Left ventricle myocardium inferior (tissue), 1 donor: ENCODE data around the gene MT3. TPM values are rescaled to one million over a fixed set of nuclear protein-coding genes. Genes with fewer than 3 reads are reported as not detected.
A peak's percentile ranks its signal among the peaks of the same experiment; 100 is the strongest.
"Not testable (repeated sequence)": the region's sequence is repeated elsewhere in the genome, so short reads cannot be mapped to it uniquely, and the experiment has no call there.

Experiments used
- DNase-seq: peaks from one replicate; pipeline ENCODE4 v3.0.0-alpha.2; 2020
- H3K27ac ChIP-seq: fragments of 200-600 bp; replicated peaks from 2 replicates; pipeline ENCODE4 v1.8.0; 2021
- H3K27me3 ChIP-seq: fragments of 200-600 bp; 2 replicates; pipeline ENCODE4 v1.8.0; 2021; ENCODE audit warnings: low read depth
- H3K36me3 ChIP-seq: fragments of 200-600 bp; 2 replicates; pipeline ENCODE4 v1.8.0; 2021
- H3K4me1 ChIP-seq: fragments of 200-600 bp; 2 replicates; pipeline ENCODE4 v1.8.0; 2021
- H3K4me3 ChIP-seq: fragments of 200-600 bp; 2 replicates; pipeline ENCODE4 v1.8.0; 2021; ENCODE audit warnings: mild to moderate bottlenecking, moderate library complexity
- H3K9me3 ChIP-seq: fragments of 200-600 bp; replicated peaks from 2 replicates; pipeline ENCODE4 v1.8.0; 2021
- CTCF ChIP-seq: fragments of 200-600 bp; IDR thresholded peaks from 2 replicates; pipeline ENCODE4 v1.8.0; 2021; ENCODE audit warnings: antibody characterized with exemption, mild to moderate bottlenecking, borderline replicate concordance
- intact Hi-C: fragments of 100-400 bp; cut with micrococcal nuclease; formaldehyde crosslinking; loops from one replicate; pipeline ENCODE4 v1.11.0; 2022
- total RNA-seq: library from RNA; stranded (reverse); fragmentation: NEBNext Ultra II Directional; extraction: Animal tissue kit (Norgen Biotek cat#: 25700); gene quantifications from one replicate; pipeline ENCODE4 v1.2.1, GENCODE V29; 2021
- donor health status: DM: no; HTN: yes; CAD: no; lungs with severe emphysema.

The MT3 gene
- total RNA-seq, 1 donor from 2014 or later, result 4.1 TPM

- H3K27ac ChIP-seq, result no peak overlapping the region
- no peak for DNase-seq
- H3K27me3 ChIP-seq, result peaks cover 3% of the 10 kb centered on the region
- no peaks in the 10 kb centered on the region for H3K4me1 ChIP-seq
- no peak for TF ChIP-seq CTCF
- intact Hi-C loops, result no loop called here
- no peaks in the 10 kb centered on the region for H3K36me3 ChIP-seq
- H3K9me3 ChIP-seq, result peaks cover 8% of the 10 kb centered on the region
- no peak overlapping the region for H3K4me3 ChIP-seq
These were observed 17.8 kb upstream of the MT3 start for GRCh38 chr16:56571525-56571924.

- Histone ChIP-seq H3K36me3 (no peaks in the 10 kb centered on the region), H3K9me3 (peaks cover 8% of the 10 kb centered on the region), H3K27me3 (no peaks in the 10 kb centered on the region), H3K4me1 (no peaks in the 10 kb centered on the region), H3K27ac (no peak overlapping the region), H3K4me3 (no peak overlapping the region)
- no peak for TF ChIP-seq CTCF
- intact Hi-C loops, result no loop called here
- no peak for DNase-seq
These were observed 14.7 kb upstream of the MT3 start for GRCh38 chr16:56574625-56575024.

GRCh38 chr16:56576585-56577299 lies 12.6 kb upstream of the MT3 start:
- no peak overlapping the region for H3K4me3 ChIP-seq
- TF ChIP-seq CTCF, result peak; percentile 72
- H3K27ac ChIP-seq, result no peak overlapping the region
- H3K4me1 ChIP-seq, result no peaks in the 10 kb centered on the region
- H3K9me3 ChIP-seq, result peaks cover 8% of the 10 kb centered on the region
- no peaks in the 10 kb centered on the region for H3K36me3 ChIP-seq
- peak; percentile 66 for DNase-seq
- peaks cover 3% of the 10 kb centered on the region for H3K27me3 ChIP-seq
- intact Hi-C loops, result no loop called here

- peaks cover 8% of the 10 kb centered on the region for H3K27me3 ChIP-seq
- no peak for DNase-seq
- intact Hi-C loops, result no loop called here
- H3K4me1 ChIP-seq, result no peaks in the 10 kb centered on the region
- no peak overlapping the region for H3K27ac ChIP-seq
- H3K4me3 ChIP-seq, result no peak overlapping the region
- TF ChIP-seq CTCF, result no peak
- peaks cover 8% of the 10 kb centered on the region for H3K9me3 ChIP-seq
- no peaks in the 10 kb centered on the region for H3K36me3 ChIP-seq
These were observed 12.1 kb upstream of the MT3 start for GRCh38 chr16:56577300-56577625.

- no peak overlapping the region for H3K4me3 ChIP-seq
- intact Hi-C loops, result no loop called here
- no peaks in the 10 kb centered on the region for H3K9me3 ChIP-seq
- H3K27me3 ChIP-seq, result peaks cover 32% of the 10 kb centered on the region
- H3K27ac ChIP-seq, result no peak overlapping the region
- H3K36me3 ChIP-seq, result no peaks in the 10 kb centered on the region
- H3K4me1 ChIP-seq, result no peaks in the 10 kb centered on the region
- TF ChIP-seq CTCF, result no peak
- no peak for DNase-seq
These were observed 8.8 kb upstream of the MT3 start for GRCh38 chr16:56580391-56581048.

- H3K27ac ChIP-seq, H3K4me1 ChIP-seq, H3K36me3 ChIP-seq, intact Hi-C loops, H3K9me3 ChIP-seq, H3K4me3 ChIP-seq, DNase-seq: not testable (repeated sequence)
- peaks cover 54% of the 10 kb centered on the region for H3K27me3 ChIP-seq
These were observed 6.4 kb upstream of the MT3 start for GRCh38 chr16:56582911-56583310.
